IMR-90 (cell line): Measurements from ENCODE around the gene PAPSS1. TPM values are rescaled to one million over a fixed set of nuclear protein-coding genes. Genes with fewer than 3 reads are reported as not detected.

ENCODE experiments used
- ATAC-seq: fragments of 200-7000 bp; cut with Tn5 transposase; 2 replicates; pipeline ENCODE4 v1.9.1; 2020; ENCODE audit warnings: low read depth, mild to moderate bottlenecking, moderate library complexity
- BruUV-seq: library from RNA; stranded (reverse); fragments of 400-500 nt; replicated peaks from 2 replicates; lab custom pipeline; 2021; lab: Mats Ljungman, UMichigan
- CTCF ChIA-PET: fragments of 300-600 bp; formaldehyde crosslinking; extraction: SDS; loops from one replicate; lab custom pipeline; 2021; ENCODE audit warnings: antibody characterized with exemption; lab: Yijun Ruan, JAX
- POLR2A ChIA-PET: fragments of 300-600 bp; sonication (Branson Sonifier 250); formaldehyde crosslinking; loops from one replicate; lab custom pipeline; 2022; ENCODE audit warnings: antibody characterized with exemption; ENCODE audit not compliant: unreplicated experiment; lab: Charles Lee
- DNase-seq: peaks from one replicate; pipeline ENCODE4 v3.0.0; 2013
- H2AFZ ChIP-seq: replicated peaks from 2 replicates; pipeline ENCODE3; 2013; ENCODE audit warnings: low read length, mild to moderate bottlenecking; ENCODE audit not compliant: poor library complexity
- H2AK5ac ChIP-seq: 2 replicates; pipeline ENCODE4 v1.6.1; 2013; ENCODE audit warnings: low read depth, low read length, inconsistent platforms
- H2AK9ac ChIP-seq: replicated peaks from 2 replicates; pipeline ENCODE3; 2013; ENCODE audit warnings: mild to moderate bottlenecking, low read depth, low read length, moderate library complexity; ENCODE audit not compliant: poor library complexity
- H2BK120ac ChIP-seq: 2 replicates; pipeline ENCODE4 v1.6.1; 2013; ENCODE audit warnings: low read depth, low read length, inconsistent platforms
- H2BK15ac ChIP-seq: 3 replicates; pipeline ENCODE4 v1.6.1; 2013; ENCODE audit warnings: low read depth, low read length, inconsistent platforms
- H2BK20ac ChIP-seq: 2 replicates; pipeline ENCODE4 v1.6.1; 2013; ENCODE audit warnings: low read depth, mild to moderate bottlenecking, inconsistent platforms, low read length, moderate library complexity
- H2BK5ac ChIP-seq: 2 replicates; pipeline ENCODE4 v1.6.1; 2013; ENCODE audit warnings: mild to moderate bottlenecking, low read depth, low read length, inconsistent platforms; ENCODE audit not compliant: poor library complexity, severe bottlenecking
- H3K14ac ChIP-seq: replicated peaks from 2 replicates; pipeline ENCODE4 v1.6.1; 2013; ENCODE audit warnings: low read depth, low read length, inconsistent platforms
- H3K18ac ChIP-seq: 2 replicates; pipeline ENCODE4 v1.6.1; 2013; ENCODE audit warnings: low read depth, low read length, control low read depth
- H3K23ac ChIP-seq: 2 replicates; pipeline ENCODE4 v1.6.1; 2013; ENCODE audit warnings: low read depth, low read length, inconsistent platforms
- H3K27ac ChIP-seq: 2 replicates; pipeline ENCODE4 v1.5.1; 2013; ENCODE audit warnings: mild to moderate bottlenecking, control low read depth, low read length; ENCODE audit not compliant: insufficient read depth
- H3K27me3 ChIP-seq: 2 replicates; pipeline ENCODE4 v1.6.1; 2013; ENCODE audit warnings: low read length; ENCODE audit not compliant: control insufficient read depth, insufficient read depth
- H3K36me3 ChIP-seq: 2 replicates; pipeline ENCODE4 v1.6.1; 2013; ENCODE audit warnings: low read length, mixed read lengths; ENCODE audit not compliant: control insufficient read depth, insufficient read depth
- H3K4ac ChIP-seq: 2 replicates; pipeline ENCODE4 v1.6.1; 2013; ENCODE audit warnings: low read depth, low read length, inconsistent platforms
- H3K4me1 ChIP-seq: 2 replicates; pipeline ENCODE4 v1.6.1; 2013; ENCODE audit warnings: low read length, mixed read lengths; ENCODE audit not compliant: control insufficient read depth, insufficient read depth
- H3K4me2 ChIP-seq: 2 replicates; pipeline ENCODE4 v1.6.1; 2013; ENCODE audit warnings: low read depth, mild to moderate bottlenecking, control low read depth, low read length, moderate library complexity
- H3K4me3 ChIP-seq: 2 replicates; pipeline ENCODE4 v1.5.1; 2013; ENCODE audit warnings: low read depth, mild to moderate bottlenecking, control low read depth, low read length, moderate library complexity; ENCODE audit not compliant: insufficient read depth
- H3K56ac ChIP-seq: 2 replicates; pipeline ENCODE4 v1.6.1; 2013; ENCODE audit warnings: low read length, inconsistent platforms; ENCODE audit not compliant: insufficient read depth; ENCODE audit errors: extremely low read depth
- H3K79me1 ChIP-seq, 2 experiments: 2 replicates each; pipeline ENCODE4 v1.6.1; 2013; ENCODE audit warnings: low read length in 2 of 2, inconsistent platforms in 1 of 2, low read depth in 1 of 2
- H3K9ac ChIP-seq: 2 replicates; pipeline ENCODE4 v1.6.1; 2013; ENCODE audit warnings: low read depth, low read length, control low read depth
- H3K9me1 ChIP-seq: 2 replicates; pipeline ENCODE4 v1.6.1; 2013; ENCODE audit warnings: low read length, inconsistent platforms; ENCODE audit not compliant: insufficient read depth
- H3K9me3 ChIP-seq: 2 replicates; pipeline ENCODE4 v1.6.1; 2013; ENCODE audit warnings: low read length; ENCODE audit not compliant: control insufficient read depth, insufficient read depth
- H4K20me1 ChIP-seq: 2 replicates; pipeline ENCODE4 v1.6.1; 2013; ENCODE audit warnings: low read length, inconsistent platforms; ENCODE audit not compliant: insufficient read depth
- H4K5ac ChIP-seq: 2 replicates; pipeline ENCODE4 v1.6.1; 2013; ENCODE audit warnings: mild to moderate bottlenecking, low read depth, low read length, control low read depth
- H4K8ac ChIP-seq, 2 experiments: 2 replicates each; pipeline ENCODE4 v1.6.1; 2013; ENCODE audit warnings: low read depth in 2 of 2, low read length in 2 of 2, control low read depth in 1 of 2, inconsistent platforms in 1 of 2
- H4K91ac ChIP-seq: 2 replicates; pipeline ENCODE4 v1.6.1; 2013; ENCODE audit warnings: low read depth, low read length, inconsistent platforms; ENCODE audit not compliant: insufficient read depth
- POLR2A ChIP-seq: IDR thresholded peaks from 2 replicates; pipeline ENCODE4 v1.6.1; 2012; ENCODE audit warnings: mild to moderate bottlenecking, low read depth, low read length
- RAD21 ChIP-seq: IDR thresholded peaks from 2 replicates; pipeline ENCODE4 v1.6.1; 2012; ENCODE audit warnings: low read length, improper control_type of control experiment
- SMC3 ChIP-seq: fragments of 150-350 bp; IDR thresholded peaks from 2 replicates; pipeline ENCODE4 v1.6.1; 2016; ENCODE audit warnings: low read depth, mild to moderate bottlenecking, antibody characterized with exemption, low read length, moderate library complexity
- dilution Hi-C: fragments of 300-500 bp; cut with HindIII; formaldehyde crosslinking; loops from one replicate; pipeline ENCODE4 v1.14.3; 2018; ENCODE audit warnings: low sequenced_read_pairs; ENCODE audit not compliant: unreplicated experiment
- in situ Hi-C: fragments of 300-500 bp; cut with MboI; formaldehyde crosslinking; loops from 3 replicates; pipeline ENCODE4 v1.14.3; 2019; ENCODE audit warnings: low sequenced_read_pairs, inconsistent platforms, mixed read lengths
- intact Hi-C: fragments of 100-400 bp; cut with micrococcal nuclease; formaldehyde crosslinking; loops from 2 replicates; pipeline ENCODE4 v1.10.0; 2022
- polyA plus RNA-seq, 3 experiments: library from polyadenylated mRNA; depleted of rRNA; stranded (reverse); fragments of >200 nt; gene quantifications; 2 replicates each; pipeline ENCODE4 v1.2.3, GENCODE V29; 2012; ENCODE audit warnings: low replicate concordance in 1 of 3
- total RNA-seq: library from RNA; depleted of rRNA; stranded (reverse); fragments of >200 nt; gene quantifications from 2 replicates; pipeline ENCODE4 v1.2.3, GENCODE V29; 2012

The PAPSS1 gene
- total and polyA plus RNA-seq, 2 of the 4 experiments (the other 2 are of a cell fraction) = 71.8 to 82.8 TPM

DNA sequence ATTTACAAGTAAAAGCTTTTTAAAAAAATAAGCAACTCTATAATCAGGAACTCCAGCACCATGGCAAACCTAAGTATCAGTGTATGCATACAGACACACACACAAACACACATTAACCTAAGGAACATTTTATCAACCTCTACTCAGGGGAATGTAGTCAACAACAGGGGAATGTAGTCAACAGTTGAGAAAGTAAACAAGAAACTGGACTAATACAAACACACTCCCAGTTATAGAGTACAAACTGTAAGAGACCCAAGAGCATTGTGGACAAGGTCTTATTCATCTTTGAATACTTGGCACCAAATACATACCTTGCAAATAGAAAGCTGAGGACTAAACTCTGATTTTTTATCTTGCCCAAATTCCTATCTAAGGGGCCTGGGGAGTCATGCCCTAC, 36.2 kb downstream of the PAPSS1 start:
- H2AK9ac ChIP-seq = no peak overlapping the region
- H3K14ac ChIP-seq = no peak overlapping the region
- dilution Hi-C loops (no loop called here), in situ Hi-C loops (no loop called here), intact Hi-C loops (no loop called here)
- H4K20me1 ChIP-seq = no peaks in the 10 kb centered on the region; the same call in 1 of the 2 replicates
- H3K27ac ChIP-seq = no peak overlapping the region
- POLR2A ChIA-PET = no interaction called here
- no peak overlapping the region for H3K18ac ChIP-seq
- H2AK5ac ChIP-seq = no peak overlapping the region
- H4K91ac ChIP-seq = no peak overlapping the region
- no peak for TF ChIP-seq POLR2A
- TF ChIP-seq SMC3 = no peak
- TF ChIP-seq RAD21 = no peak
- H2BK15ac ChIP-seq = no peak overlapping the region
- ATAC-seq (peak; percentile 21; the same call in 1 of the 2 replicates), DNase-seq (no peak)
- peaks cover 10% of the 10 kb centered on the region for H3K36me3 ChIP-seq
- H2BK20ac ChIP-seq = no peak overlapping the region
- H2BK120ac ChIP-seq = no peak overlapping the region
- H3K56ac ChIP-seq = no peak overlapping the region
- CTCF ChIA-PET = interaction anchor here (1.0 kb wide), 1 partner anchor 54 kb away, joined by 3 read pairs; no protein-coding TSS in a partner anchor
- no peak overlapping the region for H2BK5ac ChIP-seq
- no peak overlapping the region for H4K5ac ChIP-seq
- H3K9me1 ChIP-seq = peaks cover under 1% of the 10 kb centered on the region; the same call in 1 of the 2 replicates
- no peak overlapping the region for H3K4me3 ChIP-seq
- H3K27me3 ChIP-seq = no peaks in the 10 kb centered on the region
- H3K9me3 ChIP-seq = no peaks in the 10 kb centered on the region
- no peak overlapping the region for H3K9ac ChIP-seq
- H3K4me1 ChIP-seq = no peaks in the 10 kb centered on the region
- H2AFZ ChIP-seq = no peak overlapping the region
- H3K4me2 ChIP-seq = no peak overlapping the region
- peaks cover 9 to 10% of the 10 kb centered on the region in 2 experiments for H3K79me1 ChIP-seq
- H3K23ac ChIP-seq = no peak overlapping the region
- H3K4ac ChIP-seq = no peak overlapping the region
- no peak overlapping the region for H4K8ac ChIP-seq
- no TSS peak for BruUV-seq
